Measurements from ENCODE around the gene SMURF2. TPM values are rescaled to one million over a fixed set of nuclear protein-coding genes. Genes with fewer than 3 reads are reported as not detected.

The SMURF2 gene
- total and polyA plus RNA-seq, 4 donors, result 22.7 to 47.8 (median 37.5) TPM

GRCh38 chr17:64498308-64499203 lies 163.6 kb downstream of the SMURF2 start:
- Histone ChIP-seq H3K27ac (ENCODE audit: low read depth, low read length) (no peak overlapping the region), H3K9me3 (ENCODE audit: control insufficient read depth, insufficient read depth, low read length) (no peaks in the 10 kb centered on the region), H3K4me3 (ENCODE audit: low read depth, low read length) (no peak overlapping the region), H3K27me3 (ENCODE audit: control insufficient read depth, insufficient read depth, low read length) (no peaks in the 10 kb centered on the region), H3K36me3 (ENCODE audit: control insufficient read depth, insufficient read depth, low read length) (peaks cover 32% of the 10 kb centered on the region), H3K4me1 (ENCODE audit: control insufficient read depth, insufficient read depth, low read length) (peaks cover 24% of the 10 kb centered on the region)
- DNase-seq (ENCODE audit: low read depth in 4 of 6, low spot score in 6 of 6), result no peak
- 89% methylated on average over 1 of the region's 7 CpGs for WGBS (ENCODE audit: insufficient coverage)

- Histone ChIP-seq H3K36me3 (ENCODE audit: control insufficient read depth, insufficient read depth, low read length) (peaks cover 28% of the 10 kb centered on the region), H3K4me1 (ENCODE audit: control insufficient read depth, insufficient read depth, low read length) (peaks cover 24% of the 10 kb centered on the region), H3K9me3 (ENCODE audit: control insufficient read depth, insufficient read depth, low read length) (no peaks in the 10 kb centered on the region), H3K4me3 (ENCODE audit: low read depth, low read length) (no peak overlapping the region), H3K27ac (ENCODE audit: low read depth, low read length) (peak overlapping the region; percentile 89), H3K27me3 (ENCODE audit: control insufficient read depth, insufficient read depth, low read length) (no peaks in the 10 kb centered on the region)
- no peak for DNase-seq (ENCODE audit: low read depth in 4 of 6, low spot score in 6 of 6)
- 33% methylated on average over 1 of the region's 4 CpGs for WGBS (ENCODE audit: insufficient coverage)
Measured at GRCh38 chr17:64497565-64498035, 164.5 kb downstream of the SMURF2 start.

GRCh38 chr17:64496786-64497564 lies 165.1 kb downstream of the SMURF2 start, which contains the start of gene POLG2:
Gene POLG2, minus strand, starts transcription at chr17:64497054. Its CDS starts 86 bp downstream, at chr17:64496968.
- Histone ChIP-seq H3K27ac (ENCODE audit: low read depth, low read length) (peak within 1 kb of the TSS; percentile 89), H3K4me3 (ENCODE audit: low read depth, low read length) (peak within 1 kb of the TSS; percentile 77), H3K9me3 (ENCODE audit: control insufficient read depth, insufficient read depth, low read length) (no peaks in the 10 kb centered on the region), H3K27me3 (ENCODE audit: control insufficient read depth, insufficient read depth, low read length) (no peaks in the 10 kb centered on the region), H3K4me1 (ENCODE audit: control insufficient read depth, insufficient read depth, low read length) (peaks cover 24% of the 10 kb centered on the region), H3K36me3 (ENCODE audit: control insufficient read depth, insufficient read depth, low read length) (peaks cover 23% of the 10 kb centered on the region)
- DNase-seq (ENCODE audit: low read depth in 4 of 6, low spot score in 6 of 6), result peak; percentile 76 to 98 (median 88)
- WGBS (ENCODE audit: insufficient coverage), result 0% methylated on average over 49 of the region's 50 CpGs

- WGBS (ENCODE audit: insufficient coverage), result under 1% methylated on average over 20 of the region's 20 CpGs
Measured at GRCh38 chr17:64496348-64496785, 165.7 kb downstream of the SMURF2 start.

More at GRCh38 chr17:64496348-64496785, 165.7 kb downstream of the SMURF2 start:
- DNase-seq (ENCODE audit: low read depth in 4 of 6, low spot score in 6 of 6), result no peak
- Histone ChIP-seq H3K4me3 (ENCODE audit: low read depth, low read length) (peak overlapping the region; percentile 77), H3K9me3 (ENCODE audit: control insufficient read depth, insufficient read depth, low read length) (no peaks in the 10 kb centered on the region), H3K27ac (ENCODE audit: low read depth, low read length) (peak overlapping the region; percentile 89), H3K4me1 (ENCODE audit: control insufficient read depth, insufficient read depth, low read length) (peaks cover 24% of the 10 kb centered on the region), H3K27me3 (ENCODE audit: control insufficient read depth, insufficient read depth, low read length) (no peaks in the 10 kb centered on the region), H3K36me3 (ENCODE audit: control insufficient read depth, insufficient read depth, low read length) (peaks cover 17% of the 10 kb centered on the region)

Small RNAs within 50 kb of the gene (small RNA-seq; reads per million reads assigned to genes)
- gene AC009994.1 (ENCODE audit: low replicate concordance), result not detected

Other genes starting within 250 kb of the SMURF2 start
- 1 to 10 TPM; 8.8 to 8.9 TPM for gene MILR1, start 213.2 kb downstream of the SMURF2 start, total RNA-seq
- gene MILR1, start 213.2 kb downstream of the SMURF2 start, polyA plus RNA-seq (ENCODE audit: insufficient read length in 2 of 2), result 1 to 10 TPM; 5.6 to 7.7 TPM
- gene POLG2, start 165.3 kb downstream of the SMURF2 start, total RNA-seq, result 10 to 100 TPM; 13.2 to 16.3 TPM
- 10 to 100 TPM; 20.4 to 28.6 TPM for gene POLG2, start 165.3 kb downstream of the SMURF2 start, polyA plus RNA-seq (ENCODE audit: insufficient read length in 2 of 2)
- gene DDX5, start 156.0 kb downstream of the SMURF2 start, total RNA-seq, result 100 to 1,000 TPM; 373 to 520 TPM
- 100 to 1,000 TPM; 586 to 652 TPM for gene DDX5, start 156.0 kb downstream of the SMURF2 start, polyA plus RNA-seq (ENCODE audit: insufficient read length in 2 of 2)
- 10 to 100 TPM; 57.7 to 60.9 TPM for gene CEP95, start 155.3 kb downstream of the SMURF2 start, total RNA-seq
- gene CEP95, start 155.3 kb downstream of the SMURF2 start, polyA plus RNA-seq (ENCODE audit: insufficient read length in 2 of 2), result 10 to 100 TPM; 63.2 to 83.8 TPM